NCI-H2029 treated with DMSO at 0.1 percent for 48 hours (cell line): ENCODE measurements around the gene RAB7B.

Experiments used
- DNase-seq: peaks from one replicate; lab custom pipeline; 2025; lab: John Stamatoyannopoulos, UW

The RAB7B gene

GRCh38 chr1:205948886-205949285 is 54.3 kb downstream of the RAB7B start:
- no peak for DNase-seq

- DNase-seq, result no peak
Observed at GRCh38 chr1:205948039-205948438, 55.2 kb downstream of the RAB7B start.

GRCh38 chr1:205947024-205947423 is 56.2 kb downstream of the RAB7B start:
- no peak for DNase-seq

GRCh38 chr1:205945069-205945468 is 58.1 kb downstream of the RAB7B start:
- DNase-seq, result no peak

- DNase-seq, result no peak
Observed at GRCh38 chr1:205944525-205944924, 58.7 kb downstream of the RAB7B start.

- no peak for DNase-seq
Observed at GRCh38 chr1:205943245-205943644, 60.0 kb downstream of the RAB7B start, which contains the start of gene SLC26A9. TSS of gene SLC26A9 (minus strand) at chr1:205943456. CDS start at chr1:205935820, 7,636 bp downstream.

GRCh38 chr1:205942631-205943159 is 60.5 kb downstream of the RAB7B start:
- no peak for DNase-seq

- no peak for DNase-seq
Observed at GRCh38 chr1:205940710-205941109, 62.5 kb downstream of the RAB7B start.

- peak; percentile 83 for DNase-seq
Observed at GRCh38 chr1:205939690-205940330, 63.4 kb downstream of the RAB7B start.

GRCh38 chr1:205938682-205939081 is 64.5 kb downstream of the RAB7B start:
- DNase-seq, result no peak

GRCh38 chr1:205936846-205937586 is 66.2 kb downstream of the RAB7B start:
- DNase-seq, result no peak

GRCh38 chr1:205936311-205936710 is 66.9 kb downstream of the RAB7B start:
- DNase-seq, result no peak

GRCh38 chr1:205935869-205936268 is 67.3 kb downstream of the RAB7B start:
- no peak for DNase-seq

- peak; percentile 89 for DNase-seq
Observed at GRCh38 chr1:205934788-205935187, 68.4 kb downstream of the RAB7B start.

- DNase-seq, result no peak
Observed at GRCh38 chr1:205933671-205934618, 69.2 kb downstream of the RAB7B start.

GRCh38 chr1:205932776-205933175 is 70.4 kb downstream of the RAB7B start:
- no peak for DNase-seq

- DNase-seq, result no peak
Observed at GRCh38 chr1:205930799-205931281, 72.4 kb downstream of the RAB7B start.

- DNase-seq, result no peak
Observed at GRCh38 chr1:205930195-205930577, 73.0 kb downstream of the RAB7B start.

GRCh38 chr1:205929496-205930194 is 73.5 kb downstream of the RAB7B start:
- no peak for DNase-seq

GRCh38 chr1:205928317-205928716 is 74.9 kb downstream of the RAB7B start:
- DNase-seq, result no peak

- no peak for DNase-seq
Observed at GRCh38 chr1:205927676-205928075, 75.5 kb downstream of the RAB7B start.
